GM18508 (cell line): ENCODE results near the gene CDH15.
"Not testable (repeated sequence)": the region's sequence is repeated elsewhere in the genome, so short reads cannot be mapped to it uniquely, and the experiment has no call there.

Source experiments
- ATAC-seq: cut with Tn5 transposase; IDR thresholded peaks from one replicate; pipeline ENCODE4 v1.9.1; 2021; ENCODE audit warnings: moderate number of reproducible peaks; ENCODE audit not compliant: insufficient read depth, unreplicated experiment

CDH15 gene

DNA sequence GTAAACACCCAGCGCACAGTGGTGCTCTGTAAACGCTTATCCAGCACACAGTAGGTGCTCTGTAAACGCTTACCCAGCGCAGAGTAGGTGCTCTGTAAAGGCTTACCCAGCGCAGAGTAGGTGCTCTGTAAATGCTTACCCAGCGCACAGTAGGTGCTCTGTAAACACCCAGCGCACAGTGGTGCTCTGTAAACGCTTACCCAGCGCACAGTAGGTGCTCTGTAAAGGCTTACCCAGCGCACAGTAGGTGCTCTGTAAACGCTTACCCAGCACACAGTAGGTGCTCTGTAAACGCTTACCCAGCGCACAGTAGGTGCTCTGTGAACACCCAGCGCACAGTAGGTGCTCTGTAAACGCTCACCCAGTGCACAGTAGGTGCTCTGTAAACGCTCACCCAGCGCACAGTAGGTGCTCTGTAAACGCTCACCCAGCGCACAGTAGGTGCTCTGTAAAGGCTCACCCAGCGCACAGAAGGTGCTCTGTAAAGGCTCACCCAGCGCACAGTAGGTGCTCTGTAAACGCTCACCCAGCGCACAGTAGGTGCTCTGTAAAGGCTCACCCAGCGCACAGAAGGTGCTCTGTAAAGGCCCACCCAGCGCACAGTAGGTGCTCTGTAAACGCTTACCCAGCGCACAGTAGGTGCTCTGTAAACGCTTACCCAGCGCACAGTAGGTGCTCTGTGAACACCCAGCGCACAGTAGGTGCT lies 14.5 kb downstream of the CDH15 start:
- not testable (repeated sequence) for ATAC-seq

DNA sequence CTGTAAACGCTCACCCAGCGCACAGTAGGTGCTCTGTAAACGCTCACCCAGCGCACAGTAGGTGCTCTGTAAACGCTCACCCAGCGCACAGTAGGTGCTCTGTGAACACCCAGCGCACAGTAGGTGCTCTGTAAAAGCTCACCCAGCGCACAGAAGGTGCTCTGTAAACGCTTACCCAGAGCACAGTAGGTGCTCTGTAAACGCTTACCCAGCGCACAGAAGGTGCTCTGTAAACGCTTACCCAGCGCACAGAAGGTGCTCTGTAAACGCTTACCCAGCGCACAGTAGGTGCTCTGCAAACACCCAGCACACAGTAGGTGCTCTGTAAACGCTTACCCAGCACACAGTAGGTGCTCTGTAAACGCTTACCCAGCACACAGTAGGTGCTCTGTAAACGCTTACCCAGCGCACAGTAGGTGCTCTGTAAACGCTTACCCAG lies 15.1 kb downstream of the CDH15 start:
- ATAC-seq, result not testable (repeated sequence)

DNA sequence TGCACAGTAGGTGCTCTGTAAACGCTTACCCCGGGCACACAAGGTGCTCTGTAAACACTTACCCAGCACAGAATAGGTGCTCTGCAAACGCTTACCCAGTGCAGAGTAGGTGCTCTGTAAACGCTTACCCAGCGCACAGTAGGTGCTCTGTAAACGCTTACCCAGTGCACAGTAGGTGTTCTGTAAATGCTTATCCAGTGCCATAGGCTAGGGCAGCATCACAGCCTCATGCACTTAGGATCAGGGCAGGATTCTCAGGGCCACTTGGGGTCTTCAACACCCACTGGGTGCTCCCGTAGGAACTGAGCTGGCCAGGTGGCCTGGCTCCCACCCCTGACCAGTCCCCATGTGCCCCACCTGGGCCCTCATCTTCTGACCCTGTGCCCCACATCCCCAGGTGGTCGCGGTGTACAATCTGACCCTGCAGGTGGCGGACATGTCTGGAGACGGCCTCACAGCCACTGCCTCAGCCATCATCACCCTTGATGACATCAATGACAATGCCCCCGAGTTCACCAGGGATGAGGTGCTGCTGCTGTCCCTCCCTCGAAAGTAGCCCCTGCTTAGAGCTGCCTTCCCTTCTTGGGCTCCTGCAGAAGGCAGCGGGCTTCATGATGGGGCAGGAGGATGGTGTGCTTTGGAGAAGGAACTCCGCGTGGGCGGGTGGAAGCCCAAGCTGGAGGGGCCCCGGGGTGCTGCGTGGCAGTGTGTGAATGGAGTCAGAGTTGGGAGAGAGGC lies 15.7 kb downstream of the CDH15 start:
- ATAC-seq, result no peak

DNA sequence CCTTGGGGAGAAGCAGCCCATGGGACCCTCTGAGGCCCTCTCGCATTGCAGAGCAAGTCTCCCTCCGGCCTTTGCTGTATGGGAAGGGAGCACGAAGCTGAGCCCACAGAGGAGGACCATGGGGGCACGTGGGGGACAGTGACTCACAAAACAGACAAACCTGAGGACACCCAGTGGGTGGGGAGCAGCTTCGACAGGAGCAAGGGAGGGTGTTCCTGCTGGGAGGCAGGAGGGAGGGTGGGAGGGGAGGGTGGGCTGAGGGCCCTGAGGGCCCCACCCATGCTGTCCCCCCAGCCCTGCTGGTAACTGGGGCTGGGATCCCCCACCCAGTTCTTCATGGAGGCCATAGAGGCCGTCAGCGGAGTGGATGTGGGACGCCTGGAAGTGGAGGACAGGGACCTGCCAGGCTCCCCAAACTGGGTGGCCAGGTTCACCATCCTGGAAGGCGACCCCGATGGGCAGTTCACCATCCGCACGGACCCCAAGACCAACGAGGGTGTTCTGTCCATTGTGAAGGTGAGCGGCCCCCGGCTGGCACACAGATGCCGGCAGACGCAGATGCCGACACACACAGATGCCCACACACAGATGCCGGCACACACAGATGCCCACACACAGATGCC lies 16.3 kb downstream of the CDH15 start:
- ATAC-seq, result no peak

DNA sequence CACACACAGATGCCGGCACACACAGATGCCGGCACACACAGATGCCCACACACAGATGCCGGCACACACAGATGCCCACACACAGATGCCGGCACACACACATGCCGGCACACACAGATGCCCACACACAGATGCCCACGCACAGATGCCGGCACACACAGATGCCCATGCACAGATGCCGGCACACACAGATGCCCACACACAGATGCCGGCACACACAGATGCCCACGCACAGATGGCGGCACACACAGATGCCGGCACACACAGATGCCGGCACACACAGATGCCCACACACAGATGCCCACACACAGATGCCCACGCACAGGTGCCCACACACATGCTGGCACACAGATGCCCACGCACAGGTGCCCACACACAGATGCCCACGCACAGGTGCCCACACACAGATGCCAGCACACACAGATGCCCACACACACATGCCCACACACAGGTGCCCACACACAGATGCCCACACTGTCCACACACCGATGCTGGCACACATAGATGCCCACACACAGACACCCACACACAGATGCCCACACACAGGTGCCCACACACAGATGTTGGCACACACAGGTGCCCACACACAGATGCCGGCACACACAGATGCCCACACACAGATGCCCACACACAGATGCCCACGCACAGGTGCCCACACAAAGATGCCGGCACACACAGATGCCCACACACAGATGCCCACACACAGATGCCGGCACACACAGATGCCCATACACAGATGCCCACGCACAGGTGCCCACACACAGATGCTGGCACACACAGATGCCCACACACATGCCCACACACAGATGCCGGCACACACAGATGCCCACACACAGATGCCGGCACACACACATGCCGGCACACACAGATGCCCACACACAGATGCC lies 17.2 kb downstream of the CDH15 start:
- ATAC-seq, result not testable (repeated sequence)

DNA sequence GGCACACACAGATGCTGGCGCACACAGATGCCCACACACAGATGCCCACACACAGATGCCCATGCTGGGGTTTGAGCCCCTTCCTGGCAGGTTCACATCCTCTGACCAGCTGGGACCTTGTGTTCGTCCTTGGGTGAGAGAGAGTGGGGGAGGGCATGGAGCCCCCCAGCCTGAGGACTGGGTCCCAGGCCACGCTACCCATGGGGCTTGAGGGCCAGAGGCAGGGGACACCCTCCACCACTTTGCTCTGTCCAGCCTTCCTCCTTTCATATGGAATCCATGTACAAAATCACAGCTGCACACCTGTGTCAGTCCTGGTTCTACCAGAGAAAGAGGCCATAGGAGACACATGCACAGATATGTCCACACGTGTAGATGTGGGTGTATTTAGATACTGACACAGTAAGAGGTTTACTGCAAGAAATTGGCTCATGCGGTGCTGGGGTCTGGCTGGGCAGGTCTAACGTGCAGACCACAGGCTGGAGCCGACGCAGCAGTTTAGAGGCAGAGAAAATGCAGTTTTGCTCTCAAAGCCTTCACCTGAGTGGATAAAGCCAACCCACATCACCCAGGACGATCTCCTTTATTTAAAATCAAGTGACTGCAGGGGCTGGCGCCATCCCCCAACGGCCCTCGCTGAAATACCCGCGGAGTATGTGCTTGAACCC lies 17.9 kb downstream of the CDH15 start:
- no peak for ATAC-seq

DNA sequence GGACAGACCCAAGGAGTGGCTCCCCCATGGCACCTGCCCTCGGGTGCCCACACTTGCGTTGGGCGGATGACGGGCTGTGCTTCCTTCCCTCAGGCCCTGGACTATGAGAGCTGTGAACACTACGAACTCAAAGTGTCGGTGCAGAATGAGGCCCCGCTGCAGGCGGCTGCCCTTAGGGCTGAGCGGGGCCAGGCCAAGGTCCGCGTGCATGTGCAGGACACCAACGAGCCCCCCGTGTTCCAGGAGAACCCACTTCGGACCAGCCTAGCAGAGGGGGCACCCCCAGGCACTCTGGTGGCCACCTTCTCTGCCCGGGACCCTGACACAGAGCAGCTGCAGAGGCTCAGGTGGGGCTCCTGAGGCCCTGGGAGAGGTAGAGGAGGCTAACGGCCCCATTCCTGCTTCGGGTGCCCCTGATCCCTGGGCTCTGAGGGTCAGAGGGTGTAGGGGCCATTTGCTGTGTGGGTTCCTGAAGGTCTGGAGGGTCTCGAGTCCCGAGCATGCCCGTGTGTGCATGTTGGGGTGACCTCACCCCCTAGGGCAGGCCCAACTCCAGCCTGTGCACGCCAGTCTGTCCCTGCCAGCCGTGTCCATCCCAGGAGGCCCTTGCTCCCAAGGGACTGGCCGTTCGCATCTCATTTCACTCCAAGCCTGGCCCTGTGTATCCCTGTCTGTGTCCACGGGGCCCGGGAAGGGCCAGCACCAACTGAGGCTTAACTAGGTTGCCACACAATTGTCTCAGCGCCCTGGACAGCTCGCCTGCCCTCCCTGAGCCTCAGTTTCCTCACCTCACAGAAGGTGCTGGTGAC lies 18.8 kb downstream of the CDH15 start:
- no peak for ATAC-seq

DNA sequence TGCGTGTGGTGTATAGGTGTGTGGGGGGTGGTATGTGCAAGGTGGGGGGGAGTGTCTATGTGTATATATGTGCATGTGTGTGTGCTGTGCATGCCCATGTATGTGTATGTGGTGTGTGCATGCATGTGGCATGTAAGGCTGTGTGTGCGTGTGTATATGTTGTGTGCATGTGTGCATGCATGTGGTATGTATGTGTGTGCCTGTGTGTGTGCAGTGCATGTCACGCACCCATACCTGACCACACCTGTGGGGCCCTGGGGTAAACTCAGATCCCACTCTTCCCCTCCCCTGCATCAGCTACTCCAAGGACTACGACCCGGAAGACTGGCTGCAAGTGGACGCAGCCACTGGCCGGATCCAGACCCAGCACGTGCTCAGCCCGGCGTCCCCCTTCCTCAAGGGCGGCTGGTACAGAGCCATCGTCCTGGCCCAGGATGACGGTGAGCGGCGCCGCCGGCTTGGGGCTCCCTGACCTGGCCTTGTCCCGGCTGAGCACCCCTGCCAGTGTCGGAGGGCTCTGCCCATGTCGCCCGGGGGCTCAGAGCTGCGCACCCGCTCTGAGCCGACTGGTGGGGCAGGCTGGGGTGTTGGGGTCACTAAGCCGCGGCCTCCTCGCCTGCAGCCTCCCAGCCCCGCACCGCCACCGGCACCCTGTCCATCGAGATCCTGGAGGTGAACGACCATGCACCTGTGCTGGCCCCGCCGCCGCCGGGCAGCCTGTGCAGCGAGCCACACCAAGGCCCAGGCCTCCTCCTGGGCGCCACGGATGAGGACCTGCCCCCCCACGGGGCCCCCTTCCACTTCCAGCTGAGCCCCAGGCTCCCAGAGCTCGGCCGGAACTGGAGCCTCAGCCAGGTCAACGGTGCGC lies 19.7 kb downstream of the CDH15 start:
- ATAC-seq, result no peak

DNA sequence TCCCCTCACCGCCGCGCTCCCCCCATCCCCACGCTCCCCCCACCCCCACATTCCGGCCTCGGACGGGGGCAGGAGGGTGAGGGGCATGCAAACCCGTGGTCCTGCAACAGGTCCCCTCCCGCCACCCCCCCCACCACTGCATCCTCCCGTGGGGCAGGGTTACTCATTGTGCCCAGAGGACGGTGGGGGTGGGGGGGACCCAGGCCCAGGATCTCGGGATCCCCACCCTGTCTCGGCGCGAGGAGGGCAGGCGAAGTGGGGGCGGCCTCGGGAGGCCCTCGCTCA lies 20.3 kb downstream of the CDH15 start:
- no peak for ATAC-seq

DNA sequence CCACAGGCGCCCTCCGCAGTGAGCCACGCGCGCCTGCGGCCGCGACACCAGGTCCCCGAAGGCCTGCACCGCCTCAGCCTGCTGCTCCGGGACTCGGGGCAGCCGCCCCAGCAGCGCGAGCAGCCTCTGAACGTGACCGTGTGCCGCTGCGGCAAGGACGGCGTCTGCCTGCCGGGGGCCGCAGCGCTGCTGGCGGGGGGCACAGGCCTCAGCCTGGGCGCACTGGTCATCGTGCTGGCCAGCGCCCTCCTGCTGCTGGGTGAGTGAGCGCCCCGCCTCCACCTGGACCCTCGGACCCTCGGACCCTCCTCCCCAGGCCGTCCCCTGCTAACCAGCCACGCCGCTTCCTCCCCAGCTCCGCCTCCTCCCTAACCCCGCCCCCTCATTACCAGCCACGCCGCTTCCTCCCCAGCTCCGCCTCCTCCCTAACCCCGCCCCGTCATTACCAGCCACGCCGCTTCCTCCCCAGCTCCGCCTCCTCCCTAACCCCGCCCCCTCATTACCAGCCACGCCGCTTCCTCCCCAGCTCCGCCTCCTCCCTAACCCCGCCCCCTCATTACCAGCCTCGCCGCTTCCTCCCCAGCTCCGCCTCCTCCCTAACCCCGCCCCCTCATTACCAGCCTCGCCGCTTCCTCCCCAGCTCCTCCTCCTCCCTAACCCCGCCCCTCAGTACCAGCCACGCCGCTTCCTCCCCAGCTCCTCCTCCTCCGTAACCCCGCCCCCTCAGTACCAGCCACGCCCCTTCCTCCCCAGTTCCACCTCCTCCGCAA lies 20.8 kb downstream of the CDH15 start:
- ATAC-seq, result not testable (repeated sequence)

DNA sequence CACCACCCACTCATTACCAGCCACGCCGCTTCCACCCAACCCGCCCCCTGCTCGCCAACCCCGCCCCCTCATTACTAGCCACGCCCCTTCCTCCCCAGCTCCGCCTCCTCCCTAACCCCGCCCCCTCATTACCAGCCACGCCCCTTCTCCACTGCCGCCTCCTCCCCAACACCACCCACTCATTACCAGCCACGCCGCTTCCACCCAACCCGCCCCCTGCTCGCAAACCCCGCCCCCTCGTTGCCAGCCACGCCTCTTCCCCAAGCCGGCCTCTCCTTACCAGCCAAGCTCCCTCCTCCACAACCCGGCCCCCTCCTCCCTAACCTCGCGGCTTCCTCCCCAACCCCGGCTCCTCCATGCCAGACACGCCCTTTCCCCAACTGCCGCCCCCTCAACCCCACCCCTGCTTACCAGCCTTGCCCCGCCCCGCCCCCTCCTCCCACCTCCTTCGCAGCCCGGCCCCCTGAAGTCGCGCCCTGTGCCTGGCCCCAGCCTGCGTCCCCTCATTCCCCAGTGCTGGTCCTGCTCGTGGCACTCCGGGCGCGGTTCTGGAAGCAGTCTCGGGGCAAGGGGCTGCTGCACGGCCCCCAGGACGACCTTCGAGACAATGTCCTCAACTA lies 21.5 kb downstream of the CDH15 start:
- ATAC-seq, result no peak

DNA sequence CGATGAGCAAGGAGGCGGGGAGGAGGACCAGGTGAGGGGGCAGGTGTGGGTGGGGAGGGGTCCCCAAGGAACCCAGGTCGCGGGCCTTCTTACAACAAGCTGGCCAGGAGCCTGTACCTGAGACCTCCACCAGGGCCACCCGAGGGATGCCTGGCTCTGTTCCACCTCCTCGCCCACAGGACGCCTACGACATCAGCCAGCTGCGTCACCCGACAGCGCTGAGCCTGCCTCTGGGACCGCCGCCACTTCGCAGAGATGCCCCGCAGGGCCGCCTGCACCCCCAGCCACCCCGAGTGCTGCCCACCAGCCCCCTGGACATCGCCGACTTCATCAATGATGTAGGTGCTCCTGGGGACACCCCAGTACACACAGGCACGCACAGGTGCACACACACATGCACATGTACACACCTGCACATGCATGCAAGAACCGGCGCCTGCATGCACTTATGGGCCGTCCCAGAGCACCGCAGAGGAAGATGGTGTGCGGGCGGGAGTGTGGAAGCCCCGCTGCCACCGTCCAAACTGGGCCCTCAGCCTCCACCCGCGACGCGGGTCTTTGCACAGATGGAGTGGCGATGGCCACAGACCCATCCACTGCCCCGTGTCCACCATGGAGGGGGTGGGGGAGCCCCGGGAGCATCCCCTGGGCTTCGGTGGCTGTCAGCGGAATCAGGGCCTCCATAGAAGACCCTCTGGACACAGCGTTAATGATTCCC lies 22.2 kb downstream of the CDH15 start:
- no peak for ATAC-seq

DNA sequence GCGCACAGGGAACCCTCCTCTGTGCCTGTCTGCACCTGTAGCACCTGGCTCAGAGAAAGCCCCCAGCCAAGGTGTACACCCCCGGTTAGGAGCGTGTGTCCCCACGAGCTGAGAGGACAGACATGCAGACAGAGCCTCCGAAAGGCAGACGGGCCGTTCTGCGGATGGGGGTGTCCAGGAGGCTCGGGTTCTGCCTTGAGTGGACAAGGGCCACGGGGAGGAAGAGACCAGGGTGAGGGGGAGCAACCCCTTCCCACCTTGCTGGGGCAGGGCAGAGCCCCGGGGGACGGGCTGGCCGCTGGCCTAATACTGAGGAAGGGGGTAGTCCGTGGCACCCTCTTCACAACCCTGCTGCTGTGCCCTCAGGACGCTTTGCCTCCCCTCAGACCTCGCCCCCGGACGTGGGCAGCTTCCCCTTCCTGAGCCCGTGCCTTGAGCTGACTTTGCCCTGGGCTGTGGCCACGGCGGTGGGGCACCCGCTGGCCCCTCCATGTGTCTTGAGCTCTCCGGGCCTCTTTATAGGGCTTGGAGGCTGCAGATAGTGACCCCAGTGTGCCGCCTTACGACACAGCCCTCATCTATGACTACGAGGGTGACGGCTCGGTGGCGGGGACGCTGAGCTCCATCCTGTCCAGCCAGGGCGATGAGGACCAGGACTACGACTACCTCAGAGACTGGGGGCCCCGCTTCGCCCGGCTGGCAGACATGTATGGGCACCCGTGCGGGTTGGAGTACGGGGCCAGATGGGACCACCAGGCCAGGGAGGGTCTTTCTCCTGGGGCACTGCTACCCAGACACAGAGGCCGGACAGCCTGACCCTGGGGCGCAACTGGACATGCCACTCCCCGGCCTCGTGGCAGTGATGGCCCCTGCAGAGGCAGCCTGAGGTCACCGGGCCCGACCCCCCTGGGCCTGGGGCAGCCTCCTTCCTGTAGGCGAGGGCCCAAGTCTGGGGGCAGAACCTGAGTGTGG lies 23.1 kb downstream of the CDH15 start:
- no peak for ATAC-seq

DNA sequence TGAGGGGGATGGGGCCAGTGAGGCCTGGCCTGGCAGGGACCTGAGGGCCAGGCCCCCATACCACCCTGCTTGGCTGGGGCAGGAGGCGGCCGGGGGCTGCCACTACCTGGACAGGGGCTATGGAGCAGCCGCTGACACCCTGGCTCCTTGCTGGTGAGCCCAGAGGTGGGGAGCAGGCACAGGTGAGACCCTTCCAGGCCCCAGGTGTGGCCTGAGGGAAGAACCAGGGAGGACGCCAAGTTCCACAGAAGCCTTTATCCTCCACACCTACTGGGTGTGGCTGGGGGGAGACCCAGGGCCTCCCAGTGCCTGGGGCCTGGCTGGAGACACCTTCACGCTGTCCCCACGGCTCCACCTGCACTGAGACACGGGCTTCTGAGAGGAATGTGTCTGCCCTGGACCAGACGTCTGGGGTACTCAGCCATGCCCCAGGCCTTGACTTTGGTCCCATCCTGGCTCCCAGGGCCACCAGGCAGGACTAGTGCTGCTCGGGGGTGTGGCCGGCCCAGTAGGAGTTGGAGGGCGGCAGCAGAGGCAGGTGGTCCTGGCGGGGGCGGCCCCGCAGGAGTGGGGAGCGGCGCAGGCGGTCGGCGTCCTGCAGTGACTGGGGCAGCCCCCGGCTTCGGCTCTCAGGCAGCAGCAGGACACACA lies 24.1 kb downstream of the CDH15 start:
- ATAC-seq, result no peak

DNA sequence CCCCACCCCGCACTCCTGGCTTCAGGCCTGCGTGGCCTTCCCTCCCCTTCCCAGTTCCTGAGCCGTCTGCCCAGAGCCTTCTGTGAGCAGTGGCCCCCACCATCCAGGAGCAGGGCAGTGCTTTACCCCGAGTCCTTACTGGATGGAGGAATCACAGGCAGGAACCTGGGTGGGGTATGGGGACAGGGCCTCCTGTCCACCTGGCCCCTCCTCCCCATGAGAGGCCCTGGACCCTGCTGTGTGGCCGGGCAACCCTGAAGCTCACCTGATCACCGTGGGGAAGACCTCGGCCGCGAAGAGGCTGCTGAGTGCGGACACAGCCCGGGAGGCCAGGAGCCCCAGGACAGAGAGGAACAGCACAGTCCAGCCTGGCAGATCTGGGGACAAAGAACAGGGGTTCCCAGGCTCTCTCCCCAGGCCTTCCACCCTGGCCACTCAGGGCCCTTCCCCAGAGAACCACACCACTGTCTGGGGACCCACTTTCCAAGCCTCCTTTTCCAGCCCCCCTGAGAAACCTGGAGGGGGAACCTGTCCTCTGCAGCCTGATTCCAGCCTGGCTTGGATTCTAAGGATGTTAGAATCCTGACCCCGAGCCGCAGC lies 25.6 kb downstream of the CDH15 start:
- ATAC-seq, result no peak
